Amniotic epithelial cell (primary cell): ENCODE data around the gene NCEH1.
A peak's percentile ranks its signal among the peaks of the same experiment; 100 is the strongest.
"Not testable (repeated sequence)": the region's sequence is repeated elsewhere in the genome, so short reads cannot be mapped to it uniquely, and the experiment has no call there.

Experiments
- DNase-seq: peaks from one replicate; pipeline ENCODE4 v3.0.0-alpha.2; 2010; ENCODE audit warnings: low read depth

Gene NCEH1, protein sequence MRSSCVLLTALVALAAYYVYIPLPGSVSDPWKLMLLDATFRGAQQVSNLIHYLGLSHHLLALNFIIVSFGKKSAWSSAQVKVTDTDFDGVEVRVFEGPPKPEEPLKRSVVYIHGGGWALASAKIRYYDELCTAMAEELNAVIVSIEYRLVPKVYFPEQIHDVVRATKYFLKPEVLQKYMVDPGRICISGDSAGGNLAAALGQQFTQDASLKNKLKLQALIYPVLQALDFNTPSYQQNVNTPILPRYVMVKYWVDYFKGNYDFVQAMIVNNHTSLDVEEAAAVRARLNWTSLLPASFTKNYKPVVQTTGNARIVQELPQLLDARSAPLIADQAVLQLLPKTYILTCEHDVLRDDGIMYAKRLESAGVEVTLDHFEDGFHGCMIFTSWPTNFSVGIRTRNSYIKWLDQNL

DNA sequence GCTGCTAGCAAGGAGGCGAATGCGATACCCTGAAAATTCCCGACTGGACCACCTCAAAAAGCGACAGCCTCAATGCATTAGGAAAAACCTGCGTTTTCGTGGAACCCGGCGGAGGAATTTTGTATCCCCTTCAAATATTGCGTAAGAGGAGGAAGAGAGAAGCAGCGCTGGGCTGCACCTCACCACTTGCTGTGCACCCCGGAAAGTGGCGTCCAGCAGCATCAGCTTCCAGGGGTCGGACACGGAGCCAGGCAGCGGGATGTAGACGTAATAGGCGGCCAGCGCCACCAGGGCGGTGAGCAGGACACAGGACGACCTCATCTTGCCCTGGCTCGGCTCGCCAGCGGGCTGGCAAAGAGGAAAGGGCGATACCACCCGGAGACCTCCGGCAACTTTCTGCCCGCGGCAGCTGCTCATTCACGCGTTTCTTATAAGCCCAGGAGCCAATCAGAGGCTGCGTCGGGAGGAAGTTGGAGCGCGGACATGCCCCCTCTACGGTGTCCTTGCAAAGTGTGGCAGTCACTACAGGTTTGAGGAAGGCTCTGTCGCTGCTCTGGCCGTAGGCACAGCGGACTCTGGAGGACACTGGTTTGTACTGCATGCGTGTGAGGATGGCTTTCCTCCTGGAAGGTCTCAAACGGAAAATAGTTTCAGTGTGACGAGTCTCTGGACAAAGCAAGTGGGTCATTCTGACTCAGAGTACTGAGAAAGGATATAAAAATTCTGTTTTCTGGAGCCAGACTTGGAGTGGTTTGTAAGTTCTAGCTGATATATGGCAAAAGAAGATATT is at the start of gene NCEH1:
Gene NCEH1 (minus strand): TSS at position 404 of the 790 bp plus-strand sequence. CDS start 83 bp downstream, at position 321.
- peak; percentile 90 for DNase-seq

DNA sequence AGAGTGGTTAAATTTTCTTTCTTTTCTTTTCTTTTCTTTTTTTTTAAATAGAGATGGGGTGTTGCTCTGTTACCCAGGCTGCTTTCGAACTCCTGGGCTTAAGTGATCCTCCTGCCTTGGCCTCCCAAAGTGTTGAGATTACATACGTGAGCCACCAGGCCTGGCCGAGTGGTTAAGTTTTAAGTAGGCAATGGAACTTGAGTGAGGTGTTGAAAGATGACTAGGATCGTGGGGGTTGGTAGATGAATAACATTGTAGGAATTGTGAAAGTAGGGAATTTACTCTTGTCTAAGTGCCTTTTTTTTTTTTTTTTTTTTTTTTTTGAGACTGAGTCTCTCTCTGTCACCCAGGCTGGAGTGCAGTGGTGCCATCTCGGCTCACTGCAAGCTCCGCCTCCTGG is 49.5 kb upstream of the NCEH1 start:
- peak; percentile 89 for DNase-seq

DNA sequence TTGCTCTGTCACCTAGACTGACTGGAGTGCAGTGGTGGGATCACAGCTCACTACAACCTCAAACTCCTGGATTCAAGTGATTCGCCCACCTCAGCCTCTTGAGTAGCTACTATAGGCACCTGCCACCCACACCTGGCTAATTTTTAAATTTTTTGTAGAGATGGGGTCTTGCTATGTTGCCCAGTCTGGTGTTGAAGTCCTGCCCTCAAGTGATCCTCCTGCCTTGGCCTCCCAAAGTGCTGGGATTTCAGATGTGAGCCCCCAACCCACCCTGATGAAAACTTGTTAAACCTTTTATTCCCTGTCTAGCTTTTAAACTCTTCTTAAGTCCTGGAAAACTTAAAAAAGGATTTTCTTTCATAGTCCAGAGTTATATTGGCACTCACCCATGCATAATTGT is 42.3 kb upstream of the NCEH1 start:
- DNase-seq, result no peak

DNA sequence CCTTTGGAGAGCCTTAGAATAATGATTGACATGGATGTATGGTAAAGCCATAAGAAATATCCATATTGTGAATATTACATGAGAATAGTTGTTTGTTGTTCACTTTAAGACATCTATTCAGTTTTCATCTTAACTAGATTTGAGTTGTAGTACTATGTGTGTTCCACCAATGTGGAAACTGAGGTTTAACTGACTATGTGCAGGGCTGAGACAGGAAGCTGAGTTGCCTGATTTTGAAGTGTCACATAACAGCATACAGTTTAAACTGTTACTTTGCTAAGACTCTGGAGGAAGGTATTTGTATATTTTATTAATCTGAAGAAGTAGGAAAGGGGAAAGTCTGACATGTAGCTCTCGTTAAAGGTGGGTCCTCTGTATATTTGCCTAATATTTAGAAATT is 41.8 kb upstream of the NCEH1 start:
- no peak for DNase-seq

DNA sequence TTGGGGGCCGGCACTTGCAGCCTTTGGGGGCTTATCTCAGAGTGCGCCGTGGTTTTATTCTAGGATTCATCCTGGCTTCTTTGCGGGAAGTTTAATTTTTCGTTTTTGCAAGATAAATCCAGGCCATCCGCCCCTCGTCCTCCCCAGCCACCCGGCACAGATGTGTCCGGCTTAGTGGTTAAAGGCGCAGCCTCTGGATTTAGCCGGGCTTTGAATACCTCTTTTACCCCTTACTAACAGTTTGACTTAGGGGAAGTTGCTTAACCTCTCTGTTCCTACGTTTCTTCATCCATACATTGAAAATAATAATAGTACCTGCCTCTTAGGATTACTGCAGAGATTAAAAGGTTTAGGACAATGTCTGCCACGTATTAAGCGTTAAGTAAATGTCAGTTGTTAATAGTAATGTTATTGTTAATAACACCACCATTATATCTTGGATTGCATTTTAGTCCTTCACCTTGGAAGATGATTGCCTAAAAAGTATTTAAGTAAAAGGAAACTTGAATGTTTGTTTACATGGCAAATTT is 40.4 kb upstream of the NCEH1 start:
- peak; percentile 22 for DNase-seq

DNA sequence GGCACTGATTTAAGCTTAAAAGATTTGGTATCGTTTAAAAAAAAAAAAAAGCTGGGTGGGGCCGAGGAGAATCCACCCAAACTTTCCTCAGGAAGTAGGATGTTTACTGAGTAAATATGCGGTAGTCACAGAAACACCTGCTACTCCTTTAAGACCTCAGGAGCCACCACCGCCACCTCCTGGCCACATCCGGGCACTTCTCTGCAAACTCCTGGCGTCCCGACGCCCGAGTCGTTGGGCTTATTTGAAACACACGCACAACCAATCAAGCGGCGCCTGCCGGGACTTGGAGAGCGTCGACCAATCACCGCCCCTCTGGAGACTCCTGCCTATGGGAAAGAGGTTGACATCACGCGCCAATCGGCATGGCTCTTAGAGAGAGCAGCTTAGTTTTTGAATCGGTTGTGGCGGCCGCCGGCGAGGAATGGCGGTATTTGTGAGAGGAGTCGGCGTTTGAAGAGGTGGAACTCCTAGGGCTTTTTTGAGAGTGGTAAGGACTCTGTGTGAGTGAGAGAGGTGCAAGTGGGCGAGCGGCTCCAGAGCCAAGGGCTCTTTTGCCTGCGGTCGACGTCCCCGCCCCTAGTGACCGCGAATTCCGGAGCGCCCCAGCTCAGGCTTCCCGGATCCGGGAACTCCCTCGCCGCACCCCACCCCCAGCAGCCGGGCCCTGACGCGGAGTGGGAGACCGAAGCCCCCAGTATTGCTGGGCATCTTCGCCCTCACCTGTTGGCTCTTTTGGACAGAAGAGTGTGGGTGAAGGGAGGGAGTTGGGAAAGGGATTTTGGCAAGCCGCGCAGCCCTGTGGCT is 39.7 kb upstream of the NCEH1 start, which contains the start of gene ECT2:
Gene ECT2 (plus strand): TSS at position 359 of the 807 bp plus-strand sequence. CDS start 3,805 bp downstream, outside the sequence.
- peak; percentile 99 for DNase-seq

DNA sequence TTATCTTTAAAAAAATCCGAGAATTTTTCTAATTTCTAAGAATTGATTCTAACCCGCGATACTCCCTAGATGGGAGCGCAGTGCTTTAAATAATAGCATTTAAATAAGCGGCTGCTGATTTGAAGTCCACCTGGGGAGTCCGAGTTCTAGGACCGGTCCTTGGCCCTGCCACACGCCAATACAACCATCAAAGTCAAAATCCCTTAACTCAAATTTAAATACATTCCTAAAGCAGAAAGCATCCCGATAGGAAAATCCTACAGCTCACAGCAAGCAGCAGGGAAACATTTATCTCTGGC is 39.2 kb upstream of the NCEH1 start:
- DNase-seq, result no peak

DNA sequence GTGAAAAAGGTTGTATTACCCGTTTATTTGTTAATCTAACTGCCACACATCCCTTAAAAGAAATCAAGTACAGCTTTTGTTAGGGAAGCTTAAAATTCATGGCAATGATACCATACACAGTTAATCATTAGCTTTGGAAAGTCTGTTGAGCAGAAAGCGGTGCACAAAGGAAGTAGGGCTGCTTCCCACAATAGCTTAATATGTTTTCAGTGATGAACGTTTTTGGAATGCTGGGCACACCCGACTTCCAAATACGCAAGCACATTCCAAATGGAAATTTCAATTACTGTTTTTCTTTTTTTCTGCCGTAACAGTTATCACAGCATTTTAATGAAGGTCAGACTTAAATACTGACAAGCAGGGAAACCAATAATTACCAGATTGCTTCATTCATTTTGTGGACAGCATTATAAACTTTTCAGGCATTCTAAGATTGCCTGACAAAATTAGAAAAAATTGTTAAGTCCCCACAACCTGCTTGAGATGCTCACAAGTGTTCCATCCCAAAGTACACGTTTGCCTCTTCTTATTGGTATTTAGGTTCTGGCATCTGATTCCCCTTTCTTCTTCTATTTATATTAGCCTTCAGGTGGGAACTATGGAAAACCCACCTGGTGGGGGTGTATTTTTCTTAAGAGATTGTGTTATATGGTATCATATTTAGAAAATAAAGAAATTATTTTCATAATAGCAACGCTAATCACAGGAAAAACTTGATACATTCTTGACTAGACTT is 38.5 kb upstream of the NCEH1 start:
- DNase-seq, result peak; percentile 86

DNA sequence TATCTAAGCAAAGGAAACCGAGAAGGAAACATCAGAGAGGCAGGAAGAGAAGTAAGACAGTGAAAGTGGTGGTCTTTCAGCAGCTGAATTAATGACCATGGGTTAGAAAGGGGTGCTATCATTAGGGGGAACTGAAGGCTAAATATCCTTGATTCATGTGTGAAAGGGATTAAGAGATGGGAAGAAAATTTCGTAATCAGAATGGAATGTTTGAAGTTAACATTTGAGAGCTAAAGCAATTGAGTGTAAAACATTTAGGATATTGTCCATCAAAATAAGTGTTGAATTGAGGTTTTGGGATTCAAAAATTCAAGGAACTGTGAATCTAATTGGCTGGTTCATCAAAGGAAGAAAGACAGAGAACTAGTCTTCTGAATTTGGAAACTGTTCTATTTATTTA is 35.6 kb upstream of the NCEH1 start:
- no peak for DNase-seq

DNA sequence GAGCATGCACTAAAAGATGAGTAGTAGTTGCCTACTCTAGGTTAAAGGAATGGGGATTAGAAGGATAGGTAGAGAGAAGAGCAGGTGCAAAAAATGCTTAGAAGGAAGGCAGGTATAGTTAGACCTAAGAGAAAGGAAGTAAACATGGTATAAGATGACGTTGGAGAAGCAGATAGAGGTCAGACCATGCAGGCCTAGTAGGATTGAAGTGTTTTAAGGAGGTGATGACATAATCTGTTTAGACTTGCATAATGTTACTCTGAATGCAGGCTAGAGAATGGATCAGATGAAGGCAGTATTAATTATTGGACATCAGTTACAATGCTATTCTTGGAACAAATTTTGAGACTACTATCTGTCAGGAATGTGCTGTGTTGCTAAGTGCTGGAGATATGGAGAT is 28.6 kb upstream of the NCEH1 start:
- DNase-seq, result no peak

DNA sequence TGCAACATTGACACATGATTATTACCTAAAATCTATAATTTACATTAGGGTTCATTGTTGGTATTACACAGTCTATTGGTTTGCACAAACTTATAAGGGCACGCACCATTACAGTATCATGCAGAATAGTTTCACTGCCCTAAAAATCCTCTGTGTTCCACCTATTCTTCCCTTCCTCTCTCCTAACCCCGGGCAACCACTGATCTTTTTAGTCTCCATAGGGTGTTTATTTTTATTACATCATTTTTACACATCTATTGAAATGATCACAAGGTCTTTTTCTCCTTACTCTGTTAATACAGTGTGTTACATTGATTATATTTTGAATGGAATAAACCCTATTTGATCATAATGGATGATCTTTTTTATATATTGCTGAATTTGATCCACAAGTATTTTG is 24.1 kb upstream of the NCEH1 start:
- no peak for DNase-seq

DNA sequence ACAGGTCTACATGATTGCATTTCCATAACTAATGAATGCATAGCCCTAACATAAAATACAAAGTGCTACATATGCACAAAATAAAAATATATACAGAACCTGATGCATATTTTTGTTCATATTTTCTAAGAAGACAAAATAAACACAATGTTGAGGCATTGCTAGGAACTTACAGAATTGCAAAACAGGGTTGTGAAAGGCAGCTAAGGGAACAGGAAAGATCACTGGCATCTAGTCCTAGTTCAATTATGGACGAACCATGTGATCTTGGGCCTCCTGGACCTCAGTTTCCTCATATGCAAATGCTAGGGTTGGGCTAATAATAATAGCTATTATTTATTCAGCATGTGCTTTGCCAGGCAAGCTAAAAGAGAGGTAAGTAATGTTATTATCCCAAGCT is 15.5 kb upstream of the NCEH1 start:
- DNase-seq, result peak; percentile 34

DNA sequence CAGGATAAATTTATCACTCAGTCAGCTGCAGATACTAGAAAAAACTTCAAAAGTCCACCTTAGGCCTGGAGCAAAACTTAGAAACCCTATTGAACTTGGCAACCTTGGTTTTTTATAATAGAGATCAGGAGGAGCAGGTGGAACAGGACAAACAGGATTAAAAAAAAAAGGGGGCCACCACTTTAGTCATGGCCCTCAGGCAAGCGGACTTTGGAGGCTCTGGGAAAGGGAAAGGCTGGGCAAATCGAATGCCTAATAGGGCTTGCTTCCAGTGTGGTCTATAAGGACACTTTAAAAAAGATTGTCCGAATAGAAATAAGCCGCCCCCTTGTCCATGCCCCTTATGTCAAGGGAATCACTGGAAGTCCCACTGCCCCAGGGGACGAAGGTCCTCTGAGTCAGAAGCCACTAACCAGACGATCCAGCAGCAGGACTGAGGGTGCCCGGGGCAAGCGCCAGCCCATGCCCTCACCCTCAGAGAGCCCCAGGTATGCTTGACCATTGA is 11.7 kb upstream of the NCEH1 start:
- DNase-seq, result not testable (repeated sequence)

DNA sequence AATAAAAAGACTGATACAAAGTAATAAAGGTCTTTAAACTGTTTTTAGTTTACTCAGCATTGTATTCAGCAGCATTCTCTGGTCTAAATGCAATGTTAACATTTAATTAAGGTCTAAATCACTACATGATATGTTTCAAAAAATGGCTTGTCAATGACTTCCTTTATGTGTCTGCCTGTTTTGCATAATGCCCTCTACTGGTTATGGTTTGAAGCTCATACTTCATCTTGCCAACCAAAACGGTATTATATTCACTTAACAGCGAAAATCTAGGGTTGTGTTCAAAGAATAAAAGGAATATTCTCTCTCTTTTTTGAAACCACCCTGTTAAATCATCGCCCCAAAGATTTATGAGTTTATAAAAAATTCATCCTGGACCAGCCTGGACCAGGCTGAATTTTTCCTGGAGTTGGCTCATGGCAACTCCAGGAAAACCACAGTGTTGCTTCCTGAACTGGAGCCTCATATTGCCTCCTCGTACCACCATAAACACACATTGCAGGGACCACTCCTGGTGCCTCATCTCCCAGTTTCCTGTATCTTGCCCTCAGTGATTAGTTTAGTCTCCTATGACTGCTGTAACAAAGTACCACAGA is 6.7 kb upstream of the NCEH1 start:
- DNase-seq, result no peak

DNA sequence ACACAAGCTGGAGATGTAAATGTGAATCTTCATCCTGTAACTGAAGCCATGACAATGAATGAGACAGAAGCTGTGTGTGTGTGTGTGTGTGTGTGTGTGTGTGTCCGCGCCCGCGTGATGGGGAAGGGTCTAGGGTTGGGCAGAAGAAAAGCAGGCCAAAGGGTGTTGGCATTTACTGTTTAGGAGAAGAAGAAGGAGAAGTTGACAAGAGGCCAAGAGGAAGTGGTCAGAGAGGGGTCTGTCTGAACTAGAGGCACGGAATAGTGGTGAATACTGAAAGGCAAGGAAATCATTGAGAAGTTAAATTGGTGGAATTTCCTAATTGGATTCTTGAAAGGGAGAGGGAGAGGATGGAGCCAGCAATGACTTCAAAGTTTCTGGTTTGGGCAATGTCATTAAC is 5.6 kb upstream of the NCEH1 start:
- no peak for DNase-seq

DNA sequence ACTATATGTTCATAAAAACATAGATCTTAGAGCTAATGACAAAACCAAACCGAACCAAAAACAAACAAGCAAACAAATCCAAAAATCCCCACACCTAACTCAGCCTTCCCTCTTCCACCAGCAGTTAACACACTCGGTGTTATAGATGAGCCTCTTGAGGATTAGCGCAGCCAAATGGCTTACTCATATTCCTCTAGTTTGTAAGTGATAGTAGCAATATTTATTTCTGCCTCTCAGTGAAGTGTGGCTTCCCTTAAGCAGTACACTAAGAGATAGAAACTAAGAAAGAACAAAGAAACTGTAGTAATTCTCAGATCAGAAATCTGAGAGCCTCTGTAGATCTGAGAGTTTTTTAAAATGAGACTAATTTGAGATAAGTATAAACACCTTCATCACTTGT is 2.4 kb upstream of the NCEH1 start:
- DNase-seq, result no peak

DNA sequence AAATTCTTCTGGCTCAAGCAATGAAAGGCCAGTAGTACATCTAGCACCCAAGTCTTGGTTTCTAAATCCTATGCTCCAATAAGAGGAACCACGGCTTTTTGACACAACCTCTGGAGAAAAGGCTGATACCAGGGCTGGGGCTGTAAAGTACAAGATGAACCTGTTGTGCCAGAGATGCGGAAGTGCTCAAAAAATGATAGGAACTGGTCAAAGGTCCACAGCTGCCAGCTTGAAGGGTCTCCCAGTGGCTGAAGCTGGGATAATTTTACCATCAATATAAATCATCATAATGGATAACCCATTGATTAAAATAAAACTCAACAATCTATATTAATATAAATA is 558 bp upstream of the NCEH1 start:
- no peak for DNase-seq

DNA sequence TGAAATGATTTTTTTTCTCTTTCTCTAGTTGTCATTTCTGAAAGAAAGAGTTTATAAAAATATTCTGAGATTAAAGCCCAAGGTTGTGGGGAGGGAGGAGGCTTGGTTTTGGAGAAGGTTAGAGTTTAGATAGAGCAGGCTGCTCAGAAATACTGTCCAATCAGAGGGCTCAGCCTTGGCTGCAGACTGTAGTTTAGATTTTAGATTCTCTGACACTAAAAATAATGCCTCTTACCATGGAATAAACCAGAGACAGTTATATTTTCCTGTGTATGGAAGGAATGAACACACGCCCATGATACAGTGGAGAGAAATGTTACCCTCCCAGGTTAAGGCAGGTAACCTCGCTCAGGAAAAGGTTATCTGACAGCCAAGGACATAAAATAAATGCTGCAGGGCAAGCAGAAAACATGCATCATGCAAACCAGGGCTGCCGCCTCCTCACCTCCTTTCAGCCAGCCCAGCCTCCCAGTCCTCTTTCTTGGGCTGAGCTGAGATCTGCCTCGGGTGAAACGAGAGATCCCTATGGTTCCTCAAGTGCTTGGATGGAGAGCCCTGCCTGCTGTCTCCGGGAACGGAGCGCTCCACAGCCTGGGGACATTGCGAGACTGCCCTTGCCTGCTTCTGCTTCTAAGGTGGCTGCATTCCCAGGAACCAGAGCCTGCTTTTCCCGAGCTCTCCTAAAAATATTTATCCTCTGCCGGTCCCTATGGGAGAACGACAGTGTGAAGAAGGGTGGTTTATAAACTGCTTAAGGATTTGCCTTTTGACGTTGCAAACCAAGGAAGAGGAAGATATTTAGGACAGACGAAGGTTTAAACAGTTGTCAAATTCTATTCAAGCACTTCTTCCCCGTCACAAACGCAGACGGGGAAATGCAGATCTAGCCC is 848 bp downstream of the NCEH1 start:
- DNase-seq, result peak; percentile 31

DNA sequence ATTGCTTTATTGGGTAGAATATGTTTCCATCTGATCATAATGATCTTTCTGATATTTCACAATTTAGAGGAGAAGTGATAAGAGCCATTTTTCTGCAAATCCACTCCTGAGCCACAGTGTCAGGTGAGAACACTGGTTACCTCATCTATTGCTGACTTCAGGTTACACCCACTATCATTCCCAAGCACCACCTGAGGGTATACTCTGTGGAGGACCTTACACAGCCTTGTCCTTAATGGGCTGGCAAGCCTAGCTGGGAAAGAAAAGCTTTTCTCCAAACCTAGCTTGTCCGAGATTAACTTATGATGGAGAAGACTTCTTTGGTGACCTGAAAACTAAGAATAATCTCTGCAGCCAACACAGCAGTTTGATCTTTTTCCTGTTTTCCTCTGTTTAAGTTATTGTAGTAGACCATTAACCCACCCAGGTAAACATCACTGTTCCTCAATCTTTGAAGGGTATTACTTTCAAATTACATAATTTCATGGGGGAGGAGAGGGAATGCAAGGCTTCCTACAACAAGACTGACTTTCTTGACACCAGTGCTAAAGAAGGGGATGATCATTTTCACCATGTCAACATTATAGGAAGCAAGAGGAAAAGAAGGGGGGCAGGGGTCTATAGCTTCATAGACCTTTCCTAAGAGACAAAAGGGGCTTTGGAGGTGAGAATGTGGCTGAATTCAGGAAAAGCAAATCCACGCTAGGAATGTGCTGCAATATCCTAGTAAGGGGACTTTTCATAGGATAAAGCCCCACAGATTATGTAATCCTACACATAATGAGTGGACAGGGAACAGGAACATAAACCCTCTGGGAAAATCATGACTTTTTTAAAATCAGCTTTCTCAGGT is 1.7 kb downstream of the NCEH1 start:
- no peak for DNase-seq
